ENCODE measurements around the gene ELL2.
A peak's percentile ranks its signal among the peaks of the same experiment; 100 is the strongest.
"Not testable (repeated sequence)": the region's sequence is repeated elsewhere in the genome, so short reads cannot be mapped to it uniquely, and the experiment has no call there.

Gene ELL2

DNA sequence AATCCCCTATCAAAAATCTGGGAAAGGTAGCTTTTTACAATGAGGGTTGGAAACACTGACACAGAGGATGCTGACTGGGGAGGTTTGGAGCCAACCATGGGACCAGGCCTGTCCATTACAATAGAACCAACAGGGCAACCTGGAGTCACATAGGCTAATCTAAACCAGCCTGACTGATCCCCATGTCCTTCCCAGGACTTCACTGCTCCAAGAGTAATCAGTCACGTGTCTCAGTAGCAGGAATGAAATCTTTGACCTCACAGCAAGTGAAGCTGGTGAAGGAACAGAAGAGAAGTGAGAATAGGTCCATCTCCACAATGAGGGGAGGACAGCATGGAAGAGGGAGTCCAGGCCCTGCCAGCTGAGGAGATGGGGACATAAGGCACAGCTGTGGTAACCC, 123.1 kb downstream of the ELL2 start:
- H3K9me3 ChIP-seq: no peaks in the 10 kb centered on the region
- H3K36me3 ChIP-seq: no peaks in the 10 kb centered on the region
- H3K4me1 ChIP-seq: peaks cover 0 to 48% (median 26%) of the 10 kb centered on the region in 4 donors
- TF ChIP-seq, protein P1, sequence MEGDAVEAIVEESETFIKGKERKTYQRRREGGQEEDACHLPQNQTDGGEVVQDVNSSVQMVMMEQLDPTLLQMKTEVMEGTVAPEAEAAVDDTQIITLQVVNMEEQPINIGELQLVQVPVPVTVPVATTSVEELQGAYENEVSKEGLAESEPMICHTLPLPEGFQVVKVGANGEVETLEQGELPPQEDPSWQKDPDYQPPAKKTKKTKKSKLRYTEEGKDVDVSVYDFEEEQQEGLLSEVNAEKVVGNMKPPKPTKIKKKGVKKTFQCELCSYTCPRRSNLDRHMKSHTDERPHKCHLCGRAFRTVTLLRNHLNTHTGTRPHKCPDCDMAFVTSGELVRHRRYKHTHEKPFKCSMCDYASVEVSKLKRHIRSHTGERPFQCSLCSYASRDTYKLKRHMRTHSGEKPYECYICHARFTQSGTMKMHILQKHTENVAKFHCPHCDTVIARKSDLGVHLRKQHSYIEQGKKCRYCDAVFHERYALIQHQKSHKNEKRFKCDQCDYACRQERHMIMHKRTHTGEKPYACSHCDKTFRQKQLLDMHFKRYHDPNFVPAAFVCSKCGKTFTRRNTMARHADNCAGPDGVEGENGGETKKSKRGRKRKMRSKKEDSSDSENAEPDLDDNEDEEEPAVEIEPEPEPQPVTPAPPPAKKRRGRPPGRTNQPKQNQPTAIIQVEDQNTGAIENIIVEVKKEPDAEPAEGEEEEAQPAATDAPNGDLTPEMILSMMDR (IDR thresholded peaks at IDR 0.05): no peak
- H3K4me3 ChIP-seq: no peak overlapping the region
- intact Hi-C loops (cut with DNase I; ENCODE audit: low total_unique reads): no loop called here
- DNase-seq: no peak
- H3K27ac ChIP-seq: no peak overlapping the region
- H3K27me3 ChIP-seq: no peaks in the 10 kb centered on the region

DNA sequence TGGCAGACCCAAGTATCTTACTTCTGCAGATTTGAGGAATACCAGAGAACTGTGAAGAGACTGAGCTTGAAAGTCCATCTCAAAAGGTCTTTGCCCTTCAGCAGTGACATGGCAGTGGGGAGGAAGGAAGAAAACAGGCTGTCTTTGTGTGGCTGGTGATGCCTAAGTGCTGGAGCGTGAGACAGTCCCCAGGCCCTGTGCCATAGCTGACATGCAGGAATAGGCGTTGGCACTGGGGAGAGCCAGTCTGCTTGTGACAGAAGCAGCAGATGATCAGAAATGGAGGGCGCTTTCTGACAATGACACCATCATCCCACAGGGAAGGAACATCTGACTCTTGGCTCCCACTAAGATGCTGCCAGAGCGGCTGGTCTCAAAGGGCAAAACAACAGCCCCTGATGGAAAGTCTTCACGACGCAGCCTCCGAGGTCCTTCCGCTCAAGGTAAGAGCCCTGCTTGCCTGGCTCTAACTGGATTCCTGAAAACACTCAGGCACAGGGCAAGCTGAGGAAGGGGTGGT, 123.6 kb downstream of the ELL2 start:
- TF ChIP-seq, protein P1 (IDR thresholded peaks at IDR 0.05): no peak
- Histone ChIP-seq H3K27ac (no peak overlapping the region), H3K9me3 (no peaks in the 10 kb centered on the region), H3K4me3 (no peak overlapping the region), H3K4me1 (peaks cover 0 to 43% (median 21%) of the 10 kb centered on the region in 4 donors), H3K36me3 (no peaks in the 10 kb centered on the region), H3K27me3 (no peaks in the 10 kb centered on the region)
- DNase-seq: no peak
- intact Hi-C loops (cut with DNase I; ENCODE audit: low total_unique reads): no loop called here

- Histone ChIP-seq H3K9me3 (no peaks in the 10 kb centered on the region), H3K4me3 (no peak overlapping the region), H3K27me3 (no peaks in the 10 kb centered on the region), H3K4me1 (peaks cover 0 to 37% (median 16%) of the 10 kb centered on the region in 4 donors), H3K27ac (no peak overlapping the region), H3K36me3 (no peaks in the 10 kb centered on the region)
- intact Hi-C loops (cut with DNase I; ENCODE audit: low total_unique reads): no loop called here
- DNase-seq: no peak
- TF ChIP-seq, protein P1 (IDR thresholded peaks at IDR 0.05): no peak
Observed at GRCh38 chr5:95837492-95837891, 124.2 kb downstream of the ELL2 start.

DNA sequence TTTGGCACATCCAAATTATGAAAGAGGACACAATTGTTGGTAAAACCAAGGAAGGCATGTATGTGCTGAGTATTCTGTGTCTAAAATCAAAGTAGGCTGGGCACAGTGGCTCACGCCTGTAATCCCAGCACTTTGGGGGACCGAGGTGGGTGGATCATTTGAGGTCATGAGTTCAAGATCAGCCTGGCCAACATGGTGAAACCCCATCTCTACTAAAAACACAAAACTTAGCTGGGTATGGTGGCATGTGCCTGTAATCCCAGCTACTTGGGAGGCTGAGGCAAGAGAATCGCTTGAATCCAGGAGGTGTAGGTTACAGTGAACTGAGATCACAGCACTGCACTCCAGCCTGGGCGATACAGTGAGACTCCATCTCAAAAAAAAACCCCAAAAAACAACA, 124.7 kb downstream of the ELL2 start:
- Histone ChIP-seq H3K27ac (peak overlapping the region; percentile 86 to 88), H3K4me1 (peaks cover 0 to 32% (median 15%) of the 10 kb centered on the region in 4 donors)
- H3K27me3 ChIP-seq; H3K36me3 ChIP-seq; intact Hi-C loops (cut with DNase I; ENCODE audit: low total_unique reads); DNase-seq; H3K4me3 ChIP-seq; H3K9me3 ChIP-seq: not testable (repeated sequence)

GRCh38 chr5:95836544-95836943, 125.1 kb downstream of the ELL2 start:
- TF ChIP-seq, protein P1 (IDR thresholded peaks at IDR 0.05): no peak
- Histone ChIP-seq H3K4me3 (peak overlapping the region; percentile 58 to 59), H3K27me3 (no peaks in the 10 kb centered on the region), H3K9me3 (no peaks in the 10 kb centered on the region), H3K36me3 (no peaks in the 10 kb centered on the region), H3K4me1 (peaks cover 0 to 27% (median 13%) of the 10 kb centered on the region in 4 donors), H3K27ac (peak overlapping the region; percentile 86 to 88)
- DNase-seq: no peak
- intact Hi-C loops (cut with DNase I; ENCODE audit: low total_unique reads): no loop called here

DNA sequence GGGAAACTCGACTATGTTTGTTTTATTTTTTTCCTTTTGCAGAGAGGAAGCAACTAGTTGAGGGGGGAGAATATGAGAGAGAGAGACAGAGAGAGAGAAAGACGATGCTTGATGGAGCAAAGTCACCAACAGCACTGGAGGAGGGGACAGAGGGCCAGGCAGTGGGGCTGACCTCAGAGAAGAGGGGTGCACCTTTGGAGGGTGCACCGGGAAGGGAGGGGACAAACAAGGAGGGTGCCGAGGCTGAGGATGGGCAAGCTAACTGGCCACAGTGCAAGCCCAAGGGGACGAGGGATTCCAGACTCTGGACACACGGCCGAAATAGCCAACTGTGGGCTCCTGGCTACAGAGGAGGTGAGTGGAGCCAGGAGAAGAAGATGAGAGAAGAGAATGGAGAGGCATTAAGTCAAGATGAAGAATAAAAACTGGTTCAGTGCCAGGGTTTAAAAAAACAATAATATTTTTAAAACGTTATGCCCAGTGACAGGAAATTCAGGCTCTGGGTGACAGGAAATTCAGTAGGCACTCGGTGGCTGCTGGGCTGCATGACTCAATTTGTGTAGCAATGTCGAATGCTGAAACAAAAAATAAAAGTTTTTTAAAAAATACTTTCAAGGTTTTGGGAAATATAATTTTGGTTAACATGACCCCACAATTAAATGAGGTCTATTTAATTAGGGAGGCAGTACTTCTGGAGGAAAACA, 125.8 kb downstream of the ELL2 start:
- Histone ChIP-seq H3K36me3 (no peaks in the 10 kb centered on the region), H3K27me3 (no peaks in the 10 kb centered on the region), H3K27ac (peak overlapping the region; percentile 86 to 88), H3K4me3 (peak overlapping the region; percentile 58 to 59), H3K4me1 (peaks cover 0 to 23% (median 11%) of the 10 kb centered on the region in 4 donors), H3K9me3 (no peaks in the 10 kb centered on the region)
- peak in 1 of 2 donors; percentile 63 for DNase-seq
- intact Hi-C loops (cut with DNase I; ENCODE audit: low total_unique reads): no loop called here
- TF ChIP-seq, protein P1 (IDR thresholded peaks at IDR 0.05): no peak

Measured in tibial artery (tissue), 4 donors.